ENCODE data around the gene ATP2B3. TPM values are rescaled to one million over a fixed set of nuclear protein-coding genes. Genes with fewer than 3 reads are reported as not detected.

Gene ATP2B3
- polyA plus RNA-seq, 1 donor (not counting 4 experiments of a cell fraction or from before 2014, with no cell fraction given) = not detected

DNA sequence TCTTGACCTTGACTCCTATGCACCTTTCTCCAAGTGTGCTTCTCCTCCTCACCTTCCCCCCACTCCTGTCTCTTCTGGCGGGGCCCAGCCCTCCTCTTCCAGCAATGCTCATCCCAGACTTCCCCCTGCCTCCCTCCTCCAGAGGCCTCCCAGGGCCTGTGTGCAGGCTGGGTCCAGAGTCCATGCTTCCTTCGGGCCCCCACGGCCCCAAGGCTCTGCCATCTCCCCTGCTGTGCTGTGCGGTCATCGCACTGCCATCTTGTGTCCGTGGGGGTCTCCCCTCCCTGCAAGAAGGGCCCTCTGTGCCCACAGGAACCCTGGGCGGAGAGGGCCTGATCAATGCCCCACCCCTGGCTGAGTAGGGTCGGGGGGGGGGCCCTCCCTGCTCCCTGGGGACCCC is 27.3 kb downstream of the ATP2B3 start:
- H3K27me3 ChIP-seq (ENCODE audit: control insufficient read depth, extremely low read depth, insufficient read depth, low read length) = no peaks in the 10 kb centered on the region
- TF ChIP-seq EZH2 (IDR thresholded peaks at IDR 0.05; ENCODE audit: low read length) = no peak
- TF ChIP-seq, protein P1, sequence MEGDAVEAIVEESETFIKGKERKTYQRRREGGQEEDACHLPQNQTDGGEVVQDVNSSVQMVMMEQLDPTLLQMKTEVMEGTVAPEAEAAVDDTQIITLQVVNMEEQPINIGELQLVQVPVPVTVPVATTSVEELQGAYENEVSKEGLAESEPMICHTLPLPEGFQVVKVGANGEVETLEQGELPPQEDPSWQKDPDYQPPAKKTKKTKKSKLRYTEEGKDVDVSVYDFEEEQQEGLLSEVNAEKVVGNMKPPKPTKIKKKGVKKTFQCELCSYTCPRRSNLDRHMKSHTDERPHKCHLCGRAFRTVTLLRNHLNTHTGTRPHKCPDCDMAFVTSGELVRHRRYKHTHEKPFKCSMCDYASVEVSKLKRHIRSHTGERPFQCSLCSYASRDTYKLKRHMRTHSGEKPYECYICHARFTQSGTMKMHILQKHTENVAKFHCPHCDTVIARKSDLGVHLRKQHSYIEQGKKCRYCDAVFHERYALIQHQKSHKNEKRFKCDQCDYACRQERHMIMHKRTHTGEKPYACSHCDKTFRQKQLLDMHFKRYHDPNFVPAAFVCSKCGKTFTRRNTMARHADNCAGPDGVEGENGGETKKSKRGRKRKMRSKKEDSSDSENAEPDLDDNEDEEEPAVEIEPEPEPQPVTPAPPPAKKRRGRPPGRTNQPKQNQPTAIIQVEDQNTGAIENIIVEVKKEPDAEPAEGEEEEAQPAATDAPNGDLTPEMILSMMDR (optimal IDR thresholded peaks at IDR 0.05 in 1 of 3, IDR thresholded peaks at IDR 0.05 in 1 of 3, conservative IDR thresholded peaks at IDR 0.05 in 1 of 3; ENCODE audit: extremely low read depth in 1 of 3, insufficient read depth in 2 of 3, low read length in 3 of 3) = no peak
- no peaks in the 10 kb centered on the region for H3K79me2 ChIP-seq (ENCODE audit: control insufficient read depth, insufficient read depth, low read length)
- H2AFZ ChIP-seq (ENCODE audit: control insufficient read depth, low read length) = no peak overlapping the region
- H3K9me1 ChIP-seq (ENCODE audit: control insufficient read depth, extremely low read depth, insufficient read depth, low read length) = no peaks in the 10 kb centered on the region
- H3K4me2 ChIP-seq (ENCODE audit: control insufficient read depth, extremely low read depth, insufficient read depth, low read depth, low read length) = no peak overlapping the region
- H3K4me3 ChIP-seq (ENCODE audit: control insufficient read depth in 2 of 3, extremely low read depth in 1 of 3, insufficient read depth in 2 of 3, low read depth in 1 of 3, low read length in 3 of 3) = no peak overlapping the region
- H4K20me1 ChIP-seq (ENCODE audit: control insufficient read depth, extremely low read depth, insufficient read depth, low read length) = no peaks in the 10 kb centered on the region
- H3K9ac ChIP-seq (ENCODE audit: control insufficient read depth, extremely low read depth, insufficient read depth, low read length) = no peak overlapping the region
- dilution Hi-C loops (cut with MboI; ENCODE audit: extremely low pct_ligation_motif_present, low sequenced_read_pairs) = no loop called here
- DNase-seq (ENCODE audit: low read depth, low spot score) = no peak
- no peak for FAIRE-seq
- H3K9me3 ChIP-seq (ENCODE audit: control insufficient read depth, low read depth, low read length) = no peaks in the 10 kb centered on the region
- H3K27ac ChIP-seq (ENCODE audit: control insufficient read depth, insufficient read depth, low read length) = no peak overlapping the region
- H3K36me3 ChIP-seq (ENCODE audit: control insufficient read depth in 2 of 2, extremely low read depth in 1 of 2, insufficient read depth in 2 of 2, low read length in 2 of 2) = no peaks in the 10 kb centered on the region
- no peaks in the 10 kb centered on the region for H3K4me1 ChIP-seq (ENCODE audit: control insufficient read depth, extremely low read depth, insufficient read depth, low read length)

DNA sequence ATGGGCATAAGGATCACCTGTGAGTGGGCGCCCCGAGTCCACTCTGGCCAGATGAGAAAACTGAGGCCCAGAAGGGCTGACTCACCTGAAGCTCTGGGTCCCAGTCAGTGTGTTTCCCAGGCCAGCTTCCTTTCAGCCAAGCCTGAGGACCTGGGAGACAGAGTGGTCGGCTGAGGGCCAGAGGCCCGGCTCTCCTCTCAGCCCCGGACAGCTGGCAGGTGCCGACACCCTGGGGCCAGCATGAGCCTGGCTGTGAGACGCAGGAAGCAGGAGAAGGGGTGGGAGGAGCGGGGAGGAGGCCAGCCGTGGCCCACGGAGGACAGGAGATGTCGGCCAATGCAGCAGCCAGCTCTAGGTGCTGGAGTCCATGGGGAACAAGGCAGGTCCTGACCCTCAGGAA is 28.9 kb downstream of the ATP2B3 start:
- Histone ChIP-seq H3K36me3 (ENCODE audit: control insufficient read depth in 2 of 2, extremely low read depth in 1 of 2, insufficient read depth in 2 of 2, low read length in 2 of 2) (no peaks in the 10 kb centered on the region), H2AFZ (ENCODE audit: control insufficient read depth, low read length) (no peak overlapping the region), H3K9me3 (ENCODE audit: control insufficient read depth, low read depth, low read length) (no peaks in the 10 kb centered on the region), H3K9me1 (ENCODE audit: control insufficient read depth, extremely low read depth, insufficient read depth, low read length) (no peaks in the 10 kb centered on the region), H3K79me2 (ENCODE audit: control insufficient read depth, insufficient read depth, low read length) (no peaks in the 10 kb centered on the region), H3K9ac (ENCODE audit: control insufficient read depth, extremely low read depth, insufficient read depth, low read length) (no peak overlapping the region), H4K20me1 (ENCODE audit: control insufficient read depth, extremely low read depth, insufficient read depth, low read length) (no peaks in the 10 kb centered on the region), H3K4me3 (ENCODE audit: control insufficient read depth in 2 of 3, extremely low read depth in 1 of 3, insufficient read depth in 2 of 3, low read depth in 1 of 3, low read length in 3 of 3) (no peak overlapping the region), H3K4me2 (ENCODE audit: control insufficient read depth, extremely low read depth, insufficient read depth, low read depth, low read length) (no peak overlapping the region), H3K27ac (ENCODE audit: control insufficient read depth, insufficient read depth, low read length) (no peak overlapping the region), H3K27me3 (ENCODE audit: control insufficient read depth, extremely low read depth, insufficient read depth, low read length) (no peaks in the 10 kb centered on the region), H3K4me1 (ENCODE audit: control insufficient read depth, extremely low read depth, insufficient read depth, low read length) (no peaks in the 10 kb centered on the region)
- FAIRE-seq = no peak
- dilution Hi-C loops (cut with MboI; ENCODE audit: extremely low pct_ligation_motif_present, low sequenced_read_pairs) = no loop called here
- no peak for DNase-seq (ENCODE audit: low read depth, low spot score)
- TF ChIP-seq EZH2 (IDR thresholded peaks at IDR 0.05; ENCODE audit: low read length) = no peak
- TF ChIP-seq, protein P1 (optimal IDR thresholded peaks at IDR 0.05 in 1 of 3, IDR thresholded peaks at IDR 0.05 in 1 of 3, conservative IDR thresholded peaks at IDR 0.05 in 1 of 3; ENCODE audit: extremely low read depth in 1 of 3, insufficient read depth in 2 of 3, low read length in 3 of 3) = no peak

All from keratinocyte (primary cell).